KMS-11 (cell line): Measurements from ENCODE around the gene NCKAP5.
"Not testable (repeated sequence)": the region's sequence is repeated elsewhere in the genome, so short reads cannot be mapped to it uniquely, and the experiment has no call there.

Source experiments
- H2AFZ ChIP-seq: fragments of 200-600 bp; sonication (generic); 2 replicates; pipeline ENCODE4 v1.6.1; 2016; ENCODE audit warnings: antibody characterized with exemption, mixed run types, low read depth
- H3K27ac ChIP-seq: fragments of 200-600 bp; sonication (generic); 2 replicates; pipeline ENCODE4 v1.6.1; 2016; ENCODE audit warnings: mild to moderate bottlenecking, mixed run types
- H3K27me3 ChIP-seq: fragments of 200-600 bp; sonication (generic); 2 replicates; pipeline ENCODE4 v1.6.1; 2017; ENCODE audit warnings: mild to moderate bottlenecking, low read depth, mixed run types, moderate library complexity; ENCODE audit not compliant: insufficient read depth
- H3K36me3 ChIP-seq: fragments of 200-600 bp; sonication (generic); 2 replicates; pipeline ENCODE4 v1.6.1; 2017; ENCODE audit warnings: mild to moderate bottlenecking, mixed run types; ENCODE audit not compliant: insufficient read depth
- H3K4me1 ChIP-seq: fragments of 200-600 bp; sonication (generic); 2 replicates; pipeline ENCODE4 v1.6.1; 2016; ENCODE audit warnings: mild to moderate bottlenecking, low read depth, mixed run types; ENCODE audit not compliant: poor library complexity, severe bottlenecking
- H3K4me2 ChIP-seq: fragments of 200-600 bp; sonication (generic); 2 replicates; pipeline ENCODE4 v1.7.0; 2016; ENCODE audit warnings: mild to moderate bottlenecking, mixed run types
- H3K4me3 ChIP-seq: fragments of 200-600 bp; sonication (generic); IDR thresholded peaks from 2 replicates; pipeline ENCODE4 v1.6.1; 2017; ENCODE audit warnings: low read depth, low read length, mixed read lengths; ENCODE audit not compliant: insufficient read depth
- H3K79me2 ChIP-seq: fragments of 200-600 bp; sonication (generic); 2 replicates; pipeline ENCODE4 v1.6.1; 2016; ENCODE audit warnings: low read depth, mixed run types; ENCODE audit not compliant: insufficient read depth
- H3K9ac ChIP-seq: fragments of 200-600 bp; sonication (generic); 2 replicates; pipeline ENCODE4 v1.6.1; 2016; ENCODE audit warnings: mild to moderate bottlenecking, mixed run types
- H4K20me1 ChIP-seq: fragments of 200-600 bp; sonication (generic); 2 replicates; pipeline ENCODE4 v1.6.1; 2016; ENCODE audit warnings: mild to moderate bottlenecking, mixed run types; ENCODE audit not compliant: insufficient read depth
- CTCF ChIP-seq: fragments of 200-600 bp; sonication (generic); conservative IDR thresholded peaks from 2 replicates; pipeline ENCODE4 v1.6.1; 2017; ENCODE audit warnings: low read depth, mild to moderate bottlenecking, antibody characterized with exemption, low read length, moderate library complexity, mixed read lengths

The NCKAP5 gene

GRCh38 chr2:132811148-132811915, 756.9 kb downstream of the NCKAP5 start:
- Histone ChIP-seq H3K4me1 (no peaks in the 10 kb centered on the region), H3K36me3 (no peaks in the 10 kb centered on the region), H3K27me3 (no peaks in the 10 kb centered on the region), H3K27ac (no peak overlapping the region), H3K4me2 (no peak overlapping the region), H4K20me1 (no peaks in the 10 kb centered on the region), H2AFZ (no peak overlapping the region), H3K4me3 (no peak overlapping the region), H3K79me2 (no peaks in the 10 kb centered on the region), H3K9ac (no peak overlapping the region)
- no peak for TF ChIP-seq CTCF

GRCh38 chr2:132809962-132810361, 758.3 kb downstream of the NCKAP5 start:
- H3K36me3 ChIP-seq, H3K9ac ChIP-seq, H3K4me1 ChIP-seq, H3K27me3 ChIP-seq, H3K79me2 ChIP-seq, H3K4me2 ChIP-seq, H3K4me3 ChIP-seq, H2AFZ ChIP-seq, H4K20me1 ChIP-seq, H3K27ac ChIP-seq: not testable (repeated sequence)

DNA sequence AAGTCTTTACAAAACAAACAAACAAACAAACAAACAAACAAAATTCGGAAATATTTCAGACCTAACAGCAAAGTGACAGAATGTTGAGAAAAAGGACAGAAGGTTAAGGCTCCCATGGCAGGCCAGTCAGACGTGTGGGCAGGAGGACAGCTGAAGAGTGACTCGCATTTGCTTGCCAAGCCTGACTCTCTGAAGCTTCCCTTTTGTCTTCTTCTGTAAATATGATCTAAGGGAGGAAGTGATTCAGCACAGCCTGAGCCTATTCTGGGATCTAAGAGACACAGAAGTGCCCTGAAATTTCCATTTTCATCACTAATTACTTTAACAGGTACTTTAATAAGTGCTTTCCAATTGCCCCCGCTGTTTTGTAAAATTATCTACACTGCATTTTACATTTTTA, 764.2 kb downstream of the NCKAP5 start:
- Histone ChIP-seq H4K20me1 (no peaks in the 10 kb centered on the region), H3K79me2 (no peaks in the 10 kb centered on the region), H3K27ac (no peak overlapping the region), H3K9ac (no peak overlapping the region), H3K4me1 (no peaks in the 10 kb centered on the region), H2AFZ (no peak overlapping the region), H3K4me3 (no peak overlapping the region), H3K4me2 (no peak overlapping the region), H3K36me3 (no peaks in the 10 kb centered on the region), H3K27me3 (no peaks in the 10 kb centered on the region)
- no peak for TF ChIP-seq CTCF

- H3K4me2 ChIP-seq: no peak overlapping the region
- no peaks in the 10 kb centered on the region for H3K4me1 ChIP-seq
- no peak overlapping the region for H2AFZ ChIP-seq
- no peaks in the 10 kb centered on the region for H3K79me2 ChIP-seq
- no peaks in the 10 kb centered on the region for H3K36me3 ChIP-seq
- no peak for TF ChIP-seq CTCF
- H3K9ac ChIP-seq: no peak overlapping the region
- H3K27ac ChIP-seq: no peak overlapping the region
- no peaks in the 10 kb centered on the region for H4K20me1 ChIP-seq
- no peak overlapping the region for H3K4me3 ChIP-seq
- no peaks in the 10 kb centered on the region for H3K27me3 ChIP-seq
Measured at GRCh38 chr2:132798341-132798740, 769.9 kb downstream of the NCKAP5 start.

DNA sequence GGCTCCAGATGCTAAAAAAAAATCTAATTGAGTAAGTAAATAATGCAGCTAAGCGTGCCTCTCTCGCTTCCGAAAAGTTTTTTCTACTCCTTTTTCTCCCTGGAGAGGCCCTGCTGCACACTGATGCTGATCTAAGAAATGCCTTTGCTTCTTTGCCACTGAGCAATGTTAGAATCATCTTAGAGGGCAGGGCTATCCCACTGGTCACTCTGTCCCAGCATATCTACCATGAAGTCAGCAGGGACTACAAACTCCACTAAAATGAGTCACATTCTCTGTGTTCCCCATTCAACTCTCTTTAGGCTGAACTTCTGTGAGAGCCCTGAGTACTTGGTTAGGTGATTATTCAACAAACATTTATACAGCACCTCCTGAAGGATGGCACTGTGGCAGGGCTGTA, 770.7 kb downstream of the NCKAP5 start:
- H3K9ac ChIP-seq: no peak overlapping the region
- H4K20me1 ChIP-seq: no peaks in the 10 kb centered on the region
- H3K4me2 ChIP-seq: no peak overlapping the region
- H3K27ac ChIP-seq: no peak overlapping the region
- no peaks in the 10 kb centered on the region for H3K36me3 ChIP-seq
- H3K4me1 ChIP-seq: no peaks in the 10 kb centered on the region
- H3K27me3 ChIP-seq: no peaks in the 10 kb centered on the region
- no peaks in the 10 kb centered on the region for H3K79me2 ChIP-seq
- H3K4me3 ChIP-seq: no peak overlapping the region
- no peak for TF ChIP-seq CTCF
- H2AFZ ChIP-seq: no peak overlapping the region
